Esophagus muscularis mucosa (tissue), 3 donors: Measurements from ENCODE around the gene TAOK2.

Experiments used
- POLR2A ChIP-seq: fragments of 450-650 bp; IDR thresholded peaks from one replicate; pipeline ENCODE4 v1.6.1; 2017; ENCODE audit warnings: antibody characterized with exemption, moderate library complexity, mild to moderate bottlenecking, low read depth
- POLR2AphosphoS5 ChIP-seq, 2 donors: sonication (generic); formaldehyde crosslinking; IDR thresholded peaks; one replicate each; pipeline ENCODE4 v1.6.1; 2017; ENCODE audit warnings: antibody characterized with exemption in 2 of 2
- TF ChIP-seq, protein P1 (sequence below), 3 experiments: fragments of 200-600 bp in 2 of 3; fragments of 450-650 bp in 1 of 3; sonication (generic) in 2 of 3; IDR thresholded peaks; one replicate each; pipeline ENCODE4 v1.5.1; 2017 to 2019; ENCODE audit warnings: antibody characterized with exemption in 3 of 3, mild to moderate bottlenecking in 2 of 3, moderate library complexity in 1 of 3

DNA sequence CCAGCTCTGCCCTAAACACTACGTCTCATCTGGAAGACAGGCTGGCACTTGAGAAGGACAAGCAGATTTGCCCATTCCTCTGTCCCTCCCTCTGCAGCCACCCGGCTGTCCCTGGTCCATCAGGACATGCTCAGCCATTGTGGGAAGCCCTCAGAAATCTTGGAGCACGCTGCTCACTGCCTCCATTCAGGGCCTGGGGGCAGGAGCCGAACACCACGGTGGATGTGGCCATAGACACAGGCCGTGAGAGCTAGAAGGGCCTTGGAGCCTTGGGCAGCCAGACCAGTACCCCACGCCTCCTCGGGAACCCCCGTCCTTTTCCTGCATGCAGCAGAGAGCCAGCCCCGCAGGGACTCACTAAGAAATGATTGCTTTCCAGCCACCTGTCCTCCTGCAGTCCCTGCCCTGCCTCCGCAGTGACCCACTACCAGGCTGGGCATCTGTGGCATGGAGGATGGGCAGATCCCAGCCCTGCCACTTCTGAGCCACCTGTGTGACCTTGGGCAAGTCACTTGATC is 33.8 kb downstream of the TAOK2 start:
- TF ChIP-seq, protein P1, sequence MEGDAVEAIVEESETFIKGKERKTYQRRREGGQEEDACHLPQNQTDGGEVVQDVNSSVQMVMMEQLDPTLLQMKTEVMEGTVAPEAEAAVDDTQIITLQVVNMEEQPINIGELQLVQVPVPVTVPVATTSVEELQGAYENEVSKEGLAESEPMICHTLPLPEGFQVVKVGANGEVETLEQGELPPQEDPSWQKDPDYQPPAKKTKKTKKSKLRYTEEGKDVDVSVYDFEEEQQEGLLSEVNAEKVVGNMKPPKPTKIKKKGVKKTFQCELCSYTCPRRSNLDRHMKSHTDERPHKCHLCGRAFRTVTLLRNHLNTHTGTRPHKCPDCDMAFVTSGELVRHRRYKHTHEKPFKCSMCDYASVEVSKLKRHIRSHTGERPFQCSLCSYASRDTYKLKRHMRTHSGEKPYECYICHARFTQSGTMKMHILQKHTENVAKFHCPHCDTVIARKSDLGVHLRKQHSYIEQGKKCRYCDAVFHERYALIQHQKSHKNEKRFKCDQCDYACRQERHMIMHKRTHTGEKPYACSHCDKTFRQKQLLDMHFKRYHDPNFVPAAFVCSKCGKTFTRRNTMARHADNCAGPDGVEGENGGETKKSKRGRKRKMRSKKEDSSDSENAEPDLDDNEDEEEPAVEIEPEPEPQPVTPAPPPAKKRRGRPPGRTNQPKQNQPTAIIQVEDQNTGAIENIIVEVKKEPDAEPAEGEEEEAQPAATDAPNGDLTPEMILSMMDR (IDR thresholded peaks at IDR 0.05) = no peak
- no peak for TF ChIP-seq POLR2AphosphoS5 (IDR thresholded peaks at IDR 0.05)
- TF ChIP-seq POLR2A = no peak
